HCT116 (cell line): ENCODE measurements around the gene NANOGP8. TPM values are rescaled to one million over a fixed set of nuclear protein-coding genes. Genes with fewer than 3 reads are reported as not detected.

ENCODE experiments used
- ATAC-seq: fragments of 200-7000 bp; cut with Tn5 transposase; 2 replicates; pipeline ENCODE4 v1.9.1; 2020; ENCODE audit warnings: mild to moderate bottlenecking, moderate library complexity
- BruUV-seq: library from RNA; stranded (reverse); fragments of 400-500 nt; replicated peaks from 2 replicates; lab custom pipeline; 2021; lab: Mats Ljungman, UMichigan
- CTCF ChIA-PET: fragments of 300-600 bp; sonication (Branson Sonifier 250); formaldehyde crosslinking; loops from one replicate; lab custom pipeline; 2021; ENCODE audit warnings: antibody characterized with exemption; lab: Charles Lee
- POLR2A ChIA-PET: fragments of 300-600, 350-600 bp; sonication (Branson Sonifier 250); formaldehyde crosslinking; loops from one replicate; lab custom pipeline; 2021; ENCODE audit warnings: antibody characterized with exemption; lab: Charles Lee
- RAD21 ChIA-PET, 2 experiments: fragments of 300-600 bp; sonication (Branson Sonifier 250); formaldehyde crosslinking; loops; one replicate each; lab custom pipeline; 2023; ENCODE audit warnings: low total read pairs in 2 of 2; ENCODE audit not compliant: uncharacterized antibody in 2 of 2, unreplicated experiment in 2 of 2, low non-redundant PET in 1 of 2; lab: Charles Lee
- DNase-seq: peaks from one replicate; pipeline ENCODE4 v3.0.0-alpha.2; 2010; ENCODE audit warnings: low read depth, low spot score
- H2AFZ ChIP-seq: fragments of 200-600 bp; shearing (Covaris generic), sonication (generic); 2 replicates; pipeline ENCODE4 v1.6.1; 2017; ENCODE audit warnings: low read depth, mixed run types, mixed read lengths, antibody characterized with exemption, low read length; ENCODE audit not compliant: poor library complexity, severe bottlenecking
- H3K27ac ChIP-seq: 2 replicates; pipeline ENCODE4 v1.5.1; 2012; ENCODE audit warnings: low read depth, low read length
- H3K27me3 ChIP-seq: fragments of 200-600 bp; sonication (generic); 2 replicates; pipeline ENCODE4 v1.6.1; 2016; ENCODE audit warnings: mixed run types, low read length, mixed read lengths; ENCODE audit not compliant: insufficient read depth
- H3K36me3 ChIP-seq, 2 experiments: fragments of 200-500 bp in 1 of 2; fragments of 200-600 bp in 1 of 2; sonication (Bioruptor generic) in 1 of 2; sonication (generic) in 1 of 2; 2 replicates each; pipeline versions ENCODE4 v1.5.1 to v1.6.1; 2014 to 2016; ENCODE audit warnings: low read length in 2 of 2, inconsistent platforms in 1 of 2, mixed read lengths in 1 of 2, mixed run types in 1 of 2; ENCODE audit not compliant: insufficient read depth in 2 of 2, control insufficient read depth in 1 of 2
- H3K4me1 ChIP-seq, 2 experiments: fragments of 200-600 bp in 1 of 2; sonication (generic) in 1 of 2; 2 replicates each; pipeline versions ENCODE4 v1.5.1 to v1.6.1; 2012 to 2017; ENCODE audit warnings: low read length in 2 of 2, inconsistent platforms in 1 of 2, mild to moderate bottlenecking in 1 of 2, mixed read lengths in 1 of 2, mixed run types in 1 of 2, moderate library complexity in 1 of 2; ENCODE audit not compliant: insufficient read depth in 2 of 2, control insufficient read depth in 1 of 2
- H3K4me2 ChIP-seq: fragments of 200-600 bp; sonication (generic); 2 replicates; pipeline ENCODE4 v1.6.1; 2017; ENCODE audit warnings: mixed run types, low read length, mixed read lengths
- H3K4me3 ChIP-seq, 2 experiments: fragments of 200-600 bp in 1 of 2; sonication (generic) in 1 of 2; replicated peaks in 1 of 2; 2 replicates each; pipeline ENCODE4 v1.5.1; 2011 to 2016; ENCODE audit warnings: low read length in 2 of 2, control low read depth in 1 of 2, low read depth in 1 of 2, mild to moderate bottlenecking in 1 of 2, mixed read lengths in 1 of 2, mixed run types in 1 of 2
- H3K79me2 ChIP-seq: fragments of 200-600 bp; sonication (generic); 2 replicates; pipeline ENCODE4 v1.6.1; 2017; ENCODE audit warnings: mild to moderate bottlenecking, mixed run types, low read length, moderate library complexity, mixed read lengths; ENCODE audit not compliant: insufficient read depth
- H3K9ac ChIP-seq: fragments of 200-600 bp; sonication (generic); 2 replicates; pipeline ENCODE4 v1.6.1; 2016; ENCODE audit warnings: low read length, mixed read lengths
- H3K9me2 ChIP-seq: fragments of 200-600 bp; sonication (generic), shearing (Covaris generic); 2 replicates; pipeline ENCODE4 v1.6.1; 2017; ENCODE audit warnings: mixed run types, mild to moderate bottlenecking, moderate library complexity; ENCODE audit not compliant: insufficient read depth
- H3K9me3 ChIP-seq, 2 experiments: fragments of 200-500 bp in 1 of 2; fragments of 200-600 bp in 1 of 2; sonication (Bioruptor generic) in 1 of 2; sonication (generic) in 1 of 2; 2 replicates each; pipeline ENCODE4 v1.6.1; 2014 to 2017; ENCODE audit warnings: low read length in 2 of 2, mixed read lengths in 2 of 2, inconsistent platforms in 1 of 2, low read depth in 1 of 2, mild to moderate bottlenecking in 1 of 2, mixed run types in 1 of 2, moderate library complexity in 1 of 2; ENCODE audit not compliant: control insufficient read depth in 1 of 2, insufficient read depth in 1 of 2
- H4K20me1 ChIP-seq: fragments of 200-600 bp; sonication (generic), shearing (Covaris generic); 2 replicates; pipeline ENCODE4 v1.6.1; 2017; ENCODE audit warnings: mixed run types, mild to moderate bottlenecking, moderate library complexity; ENCODE audit not compliant: insufficient read depth
- EGR1 ChIP-seq: IDR thresholded peaks from 2 replicates; pipeline ENCODE4 v1.6.1; 2012; ENCODE audit warnings: low read depth
- ELF1 ChIP-seq: IDR thresholded peaks from 2 replicates; pipeline ENCODE4 v1.6.1; 2012; ENCODE audit warnings: low read depth, borderline replicate concordance
- EZH2 ChIP-seq: fragments of 200-600 bp; sonication (generic); IDR thresholded peaks from 2 replicates; pipeline ENCODE4 v1.6.1; 2017; ENCODE audit warnings: antibody characterized with exemption, mixed run types
- EZH2phosphoT487 ChIP-seq: fragments of 200-600 bp; IDR thresholded peaks from 2 replicates; pipeline ENCODE4 v1.6.1; 2018; ENCODE audit warnings: antibody characterized with exemption, borderline replicate concordance
- FOSL1 ChIP-seq: IDR thresholded peaks from 2 replicates; pipeline ENCODE4 v1.6.1; 2012; ENCODE audit warnings: low read depth
- JUND ChIP-seq: IDR thresholded peaks from 2 replicates; pipeline ENCODE4 v1.6.1; 2012
- POLR2A ChIP-seq: IDR thresholded peaks from 2 replicates; pipeline ENCODE4 v1.7.0; 2011; ENCODE audit warnings: borderline replicate concordance; ENCODE audit not compliant: insufficient read depth, insufficient read length; ENCODE audit errors: extremely low read depth
- POLR2AphosphoS5 ChIP-seq: IDR thresholded peaks from 2 replicates; pipeline ENCODE4 v1.6.1; 2011; ENCODE audit warnings: mild to moderate bottlenecking, low read depth, low read length, moderate library complexity
- RAD21 ChIP-seq: IDR thresholded peaks from 2 replicates; pipeline ENCODE4 v1.6.1; 2012; ENCODE audit warnings: low read depth, mild to moderate bottlenecking
- SIN3A ChIP-seq: IDR thresholded peaks from 2 replicates; pipeline ENCODE4 v1.6.1; 2012; ENCODE audit warnings: low read depth
- SP1 ChIP-seq: IDR thresholded peaks from 2 replicates; pipeline ENCODE4 v1.6.1; 2012; ENCODE audit warnings: low read depth
- SRF ChIP-seq: IDR thresholded peaks from 2 replicates; pipeline ENCODE4 v1.6.1; 2012; ENCODE audit warnings: low read depth
- TCF7L2 ChIP-seq: IDR thresholded peaks from 2 replicates; pipeline ENCODE4 v1.7.0; 2011; ENCODE audit warnings: borderline replicate concordance, inconsistent platforms; ENCODE audit not compliant: insufficient read depth, insufficient read length; ENCODE audit errors: extremely low read depth
- YY1 ChIP-seq: IDR thresholded peaks from 2 replicates; pipeline ENCODE4 v1.6.1; 2011; ENCODE audit warnings: low read length, low read depth, moderate library complexity, mild to moderate bottlenecking; ENCODE audit not compliant: insufficient replicate concordance; ENCODE audit errors: extremely low read depth
- ZBTB33 ChIP-seq: IDR thresholded peaks from 2 replicates; pipeline ENCODE4 v1.6.1; 2011; ENCODE audit warnings: mild to moderate bottlenecking, low read length, moderate library complexity; ENCODE audit not compliant: insufficient replicate concordance; ENCODE audit errors: extremely low read depth
- ZFX ChIP-seq: fragments of 450-650 bp; IDR thresholded peaks from 2 replicates; pipeline ENCODE4 v1.6.1; 2017
- ZNF274 ChIP-seq: fragments of 200-500 bp; sonication (Bioruptor generic); IDR thresholded peaks from 2 replicates; pipeline ENCODE4 v1.6.1; 2014; ENCODE audit warnings: mild to moderate bottlenecking, low read depth, low read length, inconsistent platforms
- intact Hi-C: fragments of 100-400 bp; cut with micrococcal nuclease; formaldehyde crosslinking; loops from 2 replicates; pipeline ENCODE4 v1.10.0; 2022
- total RNA-seq: library from RNA; stranded (reverse); gene quantifications from one replicate; pipeline ENCODE4 v1.2.1, GENCODE V29; 2021; ENCODE audit not compliant: unreplicated experiment
- TF ChIP-seq, protein P1 (sequence below): IDR thresholded peaks from 2 replicates; pipeline ENCODE4 v1.6.1; 2012; ENCODE audit warnings: low read depth
- TF ChIP-seq, protein P2 (sequence below): IDR thresholded peaks from 2 replicates; pipeline ENCODE4 v1.6.1; 2012

Gene NANOGP8
- total RNA-seq, 1 experiment from 2014 or later, result not detected

- no peaks in the 10 kb centered on the region for H3K27me3 ChIP-seq
- no peaks in the 10 kb centered on the region for H3K79me2 ChIP-seq
- no peaks in the 10 kb centered on the region; a peak in 1 of 4 replicates for H3K36me3 ChIP-seq
- H3K4me1 ChIP-seq, result no peaks in the 10 kb centered on the region
- BruUV-seq, result no TSS peak
- ATAC-seq, result no peak
- ChIA-PET POLR2A (no interaction called here), RAD21 (no interaction called here), CTCF (no interaction called here)
- no peak overlapping the region for H3K4me3 ChIP-seq
- H3K27ac ChIP-seq, result no peak overlapping the region
- no peaks in the 10 kb centered on the region for H3K9me3 ChIP-seq
- no peak for DNase-seq
- H3K9ac ChIP-seq, result no peak overlapping the region
- no peak for TF ChIP-seq POLR2A
- TF ChIP-seq FOSL1, result no peak
- TF ChIP-seq SRF, result no peak
- no peak for TF ChIP-seq JUND
- TF ChIP-seq SP1, result no peak
- no peak for TF ChIP-seq YY1
- no peak for TF ChIP-seq EZH2
- TF ChIP-seq, protein P1, sequence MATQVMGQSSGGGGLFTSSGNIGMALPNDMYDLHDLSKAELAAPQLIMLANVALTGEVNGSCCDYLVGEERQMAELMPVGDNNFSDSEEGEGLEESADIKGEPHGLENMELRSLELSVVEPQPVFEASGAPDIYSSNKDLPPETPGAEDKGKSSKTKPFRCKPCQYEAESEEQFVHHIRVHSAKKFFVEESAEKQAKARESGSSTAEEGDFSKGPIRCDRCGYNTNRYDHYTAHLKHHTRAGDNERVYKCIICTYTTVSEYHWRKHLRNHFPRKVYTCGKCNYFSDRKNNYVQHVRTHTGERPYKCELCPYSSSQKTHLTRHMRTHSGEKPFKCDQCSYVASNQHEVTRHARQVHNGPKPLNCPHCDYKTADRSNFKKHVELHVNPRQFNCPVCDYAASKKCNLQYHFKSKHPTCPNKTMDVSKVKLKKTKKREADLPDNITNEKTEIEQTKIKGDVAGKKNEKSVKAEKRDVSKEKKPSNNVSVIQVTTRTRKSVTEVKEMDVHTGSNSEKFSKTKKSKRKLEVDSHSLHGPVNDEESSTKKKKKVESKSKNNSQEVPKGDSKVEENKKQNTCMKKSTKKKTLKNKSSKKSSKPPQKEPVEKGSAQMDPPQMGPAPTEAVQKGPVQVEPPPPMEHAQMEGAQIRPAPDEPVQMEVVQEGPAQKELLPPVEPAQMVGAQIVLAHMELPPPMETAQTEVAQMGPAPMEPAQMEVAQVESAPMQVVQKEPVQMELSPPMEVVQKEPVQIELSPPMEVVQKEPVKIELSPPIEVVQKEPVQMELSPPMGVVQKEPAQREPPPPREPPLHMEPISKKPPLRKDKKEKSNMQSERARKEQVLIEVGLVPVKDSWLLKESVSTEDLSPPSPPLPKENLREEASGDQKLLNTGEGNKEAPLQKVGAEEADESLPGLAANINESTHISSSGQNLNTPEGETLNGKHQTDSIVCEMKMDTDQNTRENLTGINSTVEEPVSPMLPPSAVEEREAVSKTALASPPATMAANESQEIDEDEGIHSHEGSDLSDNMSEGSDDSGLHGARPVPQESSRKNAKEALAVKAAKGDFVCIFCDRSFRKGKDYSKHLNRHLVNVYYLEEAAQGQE, result no peak
- TF ChIP-seq POLR2AphosphoS5, result no peak
- TF ChIP-seq EZH2phosphoT487, result no peak
- no peak for TF ChIP-seq RAD21
- TF ChIP-seq ELF1, result no peak
- TF ChIP-seq TCF7L2, result no peak
- no peak for TF ChIP-seq ZNF274
- TF ChIP-seq ZBTB33, result no peak
- no peak for TF ChIP-seq SIN3A
- TF ChIP-seq EGR1, result no peak
- TF ChIP-seq, protein P2, sequence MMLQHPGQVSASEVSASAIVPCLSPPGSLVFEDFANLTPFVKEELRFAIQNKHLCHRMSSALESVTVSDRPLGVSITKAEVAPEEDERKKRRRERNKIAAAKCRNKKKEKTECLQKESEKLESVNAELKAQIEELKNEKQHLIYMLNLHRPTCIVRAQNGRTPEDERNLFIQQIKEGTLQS, result no peak
- TF ChIP-seq ZFX, result no peak
- no peak overlapping the region for H3K4me2 ChIP-seq
- H3K9me2 ChIP-seq, result 0 out of 2 replicates have a peak, but pooled peaks cover 2% of the 10 kb centered on the region
- H4K20me1 ChIP-seq, result no peaks in the 10 kb centered on the region
- no peak overlapping the region for H2AFZ ChIP-seq
- intact Hi-C loops, result no loop called here
Measured at GRCh38 chr15:35101335-35101734, 16.2 kb upstream of the NANOGP8 start.
